Measurements from ENCODE around the gene RNF121.
"Not testable (repeated sequence)": the region's sequence is repeated elsewhere in the genome, so short reads cannot be mapped to it uniquely, and the experiment has no call there.

Gene RNF121

DNA sequence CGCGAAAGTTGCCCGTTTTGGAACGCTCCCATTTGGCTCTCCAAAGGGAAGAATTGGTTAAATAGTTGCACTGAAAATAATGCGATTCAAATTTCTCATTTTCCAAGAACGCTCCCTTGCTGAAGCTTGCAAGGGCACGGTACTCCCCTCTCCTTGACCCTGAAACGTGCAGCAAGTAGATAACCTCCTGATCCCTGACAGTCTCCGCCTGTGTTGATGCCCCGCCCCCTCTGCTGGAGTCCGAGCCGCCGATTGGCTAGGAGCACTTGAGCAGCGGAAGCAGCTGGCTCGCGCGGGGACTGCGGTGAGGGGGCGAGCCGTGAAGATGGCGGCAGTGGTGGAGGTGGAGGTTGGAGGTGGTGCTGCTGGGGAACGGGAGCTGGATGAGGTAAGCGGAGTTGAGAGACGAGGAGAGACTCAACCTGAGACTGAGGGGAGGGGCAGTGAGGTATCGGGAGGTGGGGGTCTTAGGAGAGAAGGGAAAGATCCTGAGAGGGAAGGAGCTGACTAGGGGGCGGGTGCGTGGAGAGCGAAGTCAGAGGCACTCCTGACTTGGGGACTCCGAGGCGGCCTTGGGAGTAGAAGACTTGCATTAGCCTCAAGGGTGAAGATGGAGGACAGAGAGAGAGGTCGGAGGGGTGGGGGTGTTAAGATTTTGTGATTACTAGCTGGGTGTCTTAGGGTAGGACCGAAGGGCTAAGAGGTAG is at the start of gene RNF121:
TSS of gene RNF121 (plus strand) at position 310 of the 707 bp plus-strand sequence. CDS start at position 326, 16 bp downstream.
- peak; percentile 91 for DNase-seq

DNA sequence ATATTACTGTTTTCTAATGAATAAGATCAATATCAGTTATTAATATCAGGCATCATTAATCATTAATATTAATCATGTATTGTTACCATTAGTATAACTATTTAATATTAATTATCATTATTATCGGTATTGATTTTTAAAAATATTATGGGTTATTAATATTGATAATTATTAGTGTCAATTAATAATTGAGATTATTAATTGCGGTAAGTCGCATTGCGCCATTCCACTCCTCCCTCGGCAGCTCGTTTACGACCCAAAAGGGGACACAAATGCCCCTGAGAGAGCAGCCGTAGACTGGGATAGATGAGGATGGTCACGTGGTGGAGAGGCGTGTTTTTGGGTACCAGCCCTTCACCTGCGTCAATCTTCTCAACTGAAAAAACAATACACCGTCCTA is 43.0 kb upstream of the RNF121 start:
- DNase-seq: not testable (repeated sequence)

DNA sequence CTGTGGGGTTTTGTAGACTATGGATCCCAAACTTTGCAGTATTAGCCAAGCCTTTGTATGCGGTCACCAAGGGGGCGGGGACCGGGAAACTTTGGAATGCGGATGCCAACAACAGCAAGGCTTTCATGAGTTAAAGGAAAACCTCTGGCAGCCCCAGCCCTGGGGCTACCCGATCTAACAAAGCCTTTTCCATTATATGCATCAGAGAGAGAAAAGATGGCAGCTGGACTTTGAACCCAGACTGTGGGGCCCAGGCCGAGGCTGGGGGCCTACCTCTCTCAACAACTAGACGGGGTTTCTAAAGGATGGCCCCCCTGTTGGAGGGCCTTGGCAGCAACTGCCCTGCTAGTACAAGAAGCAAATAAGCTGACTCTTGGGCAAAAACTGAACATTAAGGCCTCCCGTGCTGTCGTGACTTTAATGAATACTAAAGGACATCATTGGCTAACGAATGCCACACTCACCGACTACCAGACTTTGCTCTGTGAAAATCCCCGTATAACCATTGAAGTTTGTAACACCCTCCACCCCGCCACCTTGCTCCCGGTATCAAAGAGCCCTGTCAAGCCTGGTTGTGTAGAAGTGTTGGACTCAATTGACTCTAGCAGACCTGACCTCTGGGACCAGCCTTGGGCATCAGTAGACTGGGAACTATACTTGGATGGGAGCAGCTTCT is 40.4 kb upstream of the RNF121 start:
- not testable (repeated sequence) for DNase-seq

DNA sequence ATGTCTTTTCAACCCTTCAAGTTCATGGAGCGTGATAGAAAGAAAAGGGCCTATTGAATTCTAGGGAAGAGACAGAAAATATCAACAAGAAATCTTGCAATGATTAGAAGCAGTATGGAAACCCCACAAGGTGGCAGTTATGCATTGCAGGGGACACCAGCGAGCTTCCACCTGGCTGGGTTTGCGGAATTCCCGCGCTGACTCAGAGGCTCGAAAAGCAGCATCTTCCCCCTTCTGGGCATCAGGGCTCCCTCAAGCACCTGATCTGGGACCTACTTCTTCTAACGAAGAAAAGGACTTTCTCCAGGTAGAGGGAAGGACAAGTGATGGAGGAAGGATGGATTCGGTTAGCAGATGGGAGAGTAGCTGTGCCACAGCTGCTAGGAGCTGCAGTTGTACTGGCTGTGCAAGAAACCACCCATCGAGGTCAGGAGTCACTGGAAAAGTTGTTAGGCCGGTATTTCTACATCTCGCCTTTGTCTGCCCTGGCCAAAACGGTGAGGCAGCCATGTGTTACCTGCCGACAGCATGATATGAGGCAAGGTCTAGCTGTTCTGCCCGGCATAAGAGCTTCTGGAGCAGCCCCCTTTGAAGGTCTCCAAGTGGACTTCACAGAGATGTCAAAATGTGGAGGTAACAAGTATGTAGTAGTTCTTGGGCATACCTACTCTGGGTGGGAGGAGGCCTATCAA is 39.5 kb upstream of the RNF121 start:
- not testable (repeated sequence) for DNase-seq

DNA sequence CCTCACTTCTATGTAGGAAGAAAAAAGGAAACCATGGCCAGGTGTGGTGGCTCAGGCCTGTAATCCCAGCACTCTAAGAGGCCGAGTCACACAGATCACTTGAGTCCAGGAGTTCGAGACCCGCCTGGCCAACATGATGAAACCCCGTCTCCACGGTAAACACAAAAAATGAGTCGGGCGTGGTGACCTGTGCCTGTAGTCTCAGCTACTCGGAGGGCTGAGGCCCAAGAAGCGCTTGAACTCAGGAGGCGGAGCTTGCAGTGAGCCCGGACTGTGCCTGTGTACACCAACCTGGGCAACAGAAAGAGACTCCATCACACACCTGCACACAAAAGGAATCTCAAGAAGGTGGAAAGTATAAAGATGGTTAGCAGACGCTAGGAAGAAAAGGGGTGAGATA is 32.9 kb upstream of the RNF121 start:
- DNase-seq: no peak

DNA sequence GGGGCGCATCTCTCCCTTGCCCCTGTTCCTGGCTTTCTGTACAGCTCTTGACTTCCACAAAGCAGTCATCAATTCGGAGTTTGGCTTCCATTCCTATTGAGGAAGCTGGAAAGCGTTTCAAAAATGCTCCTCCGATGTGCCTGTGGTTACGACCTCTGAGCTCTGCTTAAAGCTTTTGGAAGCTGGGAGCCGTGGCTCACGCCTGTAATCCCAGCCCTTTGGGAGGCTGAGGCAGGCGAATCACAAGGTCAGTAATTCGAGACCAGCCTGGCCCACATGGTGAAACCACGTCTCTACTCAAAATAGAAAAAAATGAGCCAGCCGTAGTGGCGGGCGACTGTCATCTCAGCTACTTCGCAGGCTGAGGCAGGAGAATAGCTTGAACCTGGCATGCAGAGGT is 27.7 kb upstream of the RNF121 start:
- not testable (repeated sequence) for DNase-seq

DNA sequence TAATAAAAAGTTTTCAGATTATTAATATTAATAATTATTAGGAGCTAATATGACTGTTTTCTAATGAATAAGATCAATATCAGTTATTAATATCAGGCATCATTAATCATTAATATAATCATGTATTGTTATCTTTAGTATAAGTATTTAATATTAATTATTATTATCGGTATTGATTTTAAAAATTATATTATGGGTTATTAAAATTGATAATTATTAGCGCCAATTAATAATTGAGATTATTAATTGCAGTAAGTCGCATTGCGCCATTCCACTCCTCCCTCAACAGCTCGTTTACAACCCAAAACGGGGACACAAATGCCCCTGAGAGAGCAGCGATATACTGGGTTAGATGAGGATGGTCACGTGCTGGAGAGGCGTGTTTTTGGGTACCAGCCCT is 20.6 kb upstream of the RNF121 start:
- DNase-seq: no peak

DNA sequence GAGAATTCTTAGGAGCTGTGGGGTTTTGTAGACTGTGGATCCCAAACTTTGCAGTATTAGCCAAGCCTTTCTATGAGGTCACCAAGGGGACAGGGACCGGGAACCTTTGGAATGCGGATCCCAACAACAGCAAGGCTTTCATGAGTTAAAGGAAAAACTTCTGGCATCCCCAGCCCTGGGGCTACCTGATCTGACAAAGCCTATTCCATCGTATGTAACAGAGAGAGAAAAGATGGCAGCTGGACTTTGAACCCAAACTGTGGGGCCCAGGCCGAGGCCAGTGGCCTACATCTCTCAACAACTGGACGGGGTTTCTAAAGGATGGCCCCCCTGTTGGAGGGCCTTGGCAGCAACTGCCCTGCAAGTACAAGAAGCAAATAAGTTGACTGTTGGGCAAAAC is 18.1 kb upstream of the RNF121 start:
- DNase-seq: not testable (repeated sequence)

DNA sequence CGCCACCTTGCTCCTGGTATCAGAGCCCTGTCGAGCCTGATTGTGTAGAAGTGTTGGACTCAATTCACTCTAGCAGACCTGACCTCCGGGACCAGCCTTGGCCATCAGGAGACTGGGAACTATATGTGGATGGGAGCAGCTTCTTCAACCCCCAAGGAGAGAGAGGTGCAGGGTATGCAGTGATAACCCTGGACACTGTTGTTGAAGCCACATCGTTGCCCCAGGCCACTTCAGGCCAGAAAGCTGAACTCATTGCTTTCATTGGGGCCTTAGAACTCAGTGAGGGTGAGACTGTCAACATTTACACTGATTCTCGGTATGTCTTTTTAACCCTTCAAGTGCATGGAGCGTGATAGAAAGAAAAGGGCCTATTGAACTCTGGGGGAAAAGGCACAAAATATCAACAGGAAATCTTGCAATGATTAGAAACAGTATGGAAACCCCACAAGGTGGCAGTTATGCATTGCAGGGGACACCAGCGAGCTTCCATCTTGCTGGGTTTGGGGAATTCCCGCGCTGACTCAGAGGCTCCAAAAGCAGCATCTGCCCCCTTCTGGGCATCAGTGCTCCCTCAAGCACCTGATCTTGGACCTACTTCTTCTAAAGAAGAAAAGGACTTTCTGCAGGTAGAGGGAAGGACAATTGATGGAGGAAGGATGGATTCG is 17.4 kb upstream of the RNF121 start:
- DNase-seq: not testable (repeated sequence)

DNA sequence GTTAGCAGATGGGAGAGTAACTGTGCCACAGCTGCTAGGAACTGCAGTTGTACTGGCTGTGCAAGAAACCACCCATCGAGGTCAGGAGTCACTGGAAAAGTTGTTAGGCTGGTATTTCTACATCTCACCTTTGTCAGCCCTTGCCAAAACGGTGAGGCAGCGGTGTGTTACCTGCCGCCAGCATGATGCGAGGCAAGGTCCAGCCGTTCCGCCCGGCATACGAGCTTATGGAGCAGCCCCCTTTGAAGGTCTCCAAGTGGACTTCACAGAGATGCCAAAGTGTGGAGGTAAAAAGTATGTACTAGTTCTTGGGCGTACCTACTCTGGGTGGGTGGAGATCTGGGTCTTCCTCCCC is 16.9 kb upstream of the RNF121 start:
- not testable (repeated sequence) for DNase-seq

DNA sequence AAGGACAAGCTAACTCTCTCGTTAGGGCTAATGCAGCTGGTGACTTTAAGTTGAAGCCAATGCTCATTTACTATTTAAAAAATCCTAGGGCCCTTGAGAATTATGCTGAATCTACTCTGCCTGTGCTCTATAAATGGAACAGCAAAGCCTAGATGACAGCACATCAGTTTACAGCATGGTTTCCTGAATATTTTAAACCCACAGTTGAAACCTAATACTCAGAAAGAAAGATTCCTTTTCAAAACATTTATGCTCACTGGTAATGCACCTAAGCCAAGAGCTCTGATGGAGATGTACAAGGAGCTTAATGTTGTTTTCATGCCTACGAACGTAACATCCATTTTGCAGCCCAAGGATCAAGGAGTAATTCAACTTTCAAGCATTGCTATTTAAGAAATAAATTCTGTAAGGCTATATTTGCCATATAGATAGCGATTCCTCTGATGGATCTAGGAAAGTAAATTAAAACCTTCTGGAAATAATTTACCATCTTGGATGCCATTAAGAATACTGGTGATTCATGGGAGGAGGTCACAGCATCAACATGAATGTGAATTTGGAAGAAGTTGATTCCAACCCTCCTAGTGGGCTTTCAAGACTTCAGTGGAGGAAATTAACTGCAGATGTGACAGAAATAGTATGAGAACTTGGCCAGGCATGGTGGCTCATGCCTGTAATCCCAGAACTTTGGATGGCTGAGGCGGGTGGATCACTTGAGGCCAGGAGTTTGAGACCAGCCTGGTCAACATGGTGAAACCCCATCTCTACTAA is 14.9 kb upstream of the RNF121 start:
- no peak for DNase-seq

DNA sequence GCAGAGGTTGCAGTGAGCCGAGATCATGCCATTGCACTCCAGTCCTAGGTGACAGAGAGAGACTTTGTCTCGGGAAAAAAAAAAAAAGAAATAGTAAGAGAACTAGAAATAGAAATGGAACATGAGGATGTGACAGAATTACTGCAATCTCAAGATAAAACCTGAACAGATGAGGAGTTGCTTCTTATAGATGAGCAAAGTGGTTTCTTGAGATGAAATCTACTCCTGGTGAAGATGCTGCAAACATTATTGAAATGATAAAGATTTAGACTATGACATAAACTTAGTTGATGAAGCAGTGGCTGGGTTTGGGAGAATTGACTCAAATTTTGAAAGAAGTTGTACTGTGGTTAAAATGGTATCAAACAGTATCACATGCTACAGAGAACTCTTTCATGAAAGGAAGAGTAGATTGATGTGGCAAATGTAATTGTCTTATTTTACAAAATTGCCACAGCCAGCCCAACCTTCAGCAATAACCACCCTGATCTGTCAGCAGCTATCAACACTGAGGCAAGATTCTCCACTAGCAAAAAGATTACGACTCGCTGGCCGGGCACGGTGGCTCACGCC is 14.1 kb upstream of the RNF121 start:
- DNase-seq: no peak

DNA sequence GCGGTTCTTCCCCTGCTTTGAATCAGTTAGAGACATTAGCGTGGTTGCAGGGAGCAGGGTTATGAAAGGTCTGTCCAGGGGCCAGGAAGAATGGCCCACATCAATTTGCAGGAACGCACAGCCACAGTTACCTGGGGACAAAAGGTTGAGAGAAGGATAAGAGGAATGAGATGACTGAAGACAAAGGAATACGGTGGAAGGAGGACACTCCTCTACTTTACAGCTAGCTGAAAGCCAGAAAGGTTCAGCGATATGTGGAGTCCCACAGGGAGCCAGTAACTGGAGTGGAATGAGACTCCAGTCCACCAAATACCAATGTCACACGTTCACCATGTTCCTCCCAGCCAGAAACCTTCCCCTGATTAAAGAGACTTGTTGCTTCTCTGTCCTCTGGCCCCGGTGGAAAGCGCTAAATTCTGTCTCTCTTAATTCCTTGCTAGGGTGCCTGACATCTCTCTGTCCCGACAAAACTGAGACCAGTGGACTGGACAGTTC is 11.2 kb upstream of the RNF121 start:
- no peak for DNase-seq

DNA sequence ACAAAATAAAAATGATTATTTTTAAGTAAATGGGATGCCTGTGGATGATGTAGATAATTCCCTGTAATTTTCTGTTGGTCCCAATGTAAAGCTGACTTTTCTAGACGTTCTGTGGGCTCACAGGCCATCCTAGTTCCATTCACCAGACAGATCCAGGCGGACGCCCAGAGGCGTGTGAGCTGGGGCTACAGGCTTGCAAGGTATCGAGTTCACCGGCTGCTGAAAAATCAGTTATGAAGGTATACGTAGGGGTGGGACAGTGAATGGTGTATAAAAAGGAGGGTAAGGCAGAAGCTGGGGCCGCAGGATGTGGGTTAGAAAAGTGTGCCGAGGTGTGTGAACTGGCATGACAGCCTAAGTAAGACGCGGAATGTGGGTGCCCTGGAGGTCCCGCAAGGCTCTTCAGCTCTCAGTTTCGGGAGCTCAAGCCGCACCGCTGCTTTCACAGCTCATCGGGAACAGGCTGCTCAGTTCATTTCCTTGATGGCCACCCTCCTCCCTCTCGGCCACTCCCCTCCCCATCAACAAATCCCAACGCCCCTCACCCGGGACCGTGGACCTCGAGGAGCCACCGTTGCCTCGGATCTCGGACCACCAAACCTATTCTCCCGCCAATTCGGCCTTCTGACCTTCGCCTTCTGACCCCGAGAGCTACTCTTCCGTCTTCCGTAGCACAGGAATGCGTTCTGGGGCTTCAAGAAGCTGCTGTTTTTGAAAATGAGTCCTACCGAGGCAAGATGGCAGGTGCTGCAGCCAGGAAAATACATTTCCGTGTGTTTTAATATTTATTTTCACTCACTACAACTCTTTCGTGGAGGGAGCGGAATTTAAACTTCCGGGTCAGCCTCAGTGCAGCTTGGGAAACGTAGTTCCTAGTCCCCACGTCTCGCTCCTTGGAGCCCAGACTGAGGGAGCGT is 768 bp upstream of the RNF121 start, which contains the start of gene XNDC1N:
TSS of gene XNDC1N (minus strand) at position 775 of the 917 bp plus-strand sequence. CDS start 5,241 bp downstream, outside the sequence.
- peak; percentile 80 for DNase-seq

DNA sequence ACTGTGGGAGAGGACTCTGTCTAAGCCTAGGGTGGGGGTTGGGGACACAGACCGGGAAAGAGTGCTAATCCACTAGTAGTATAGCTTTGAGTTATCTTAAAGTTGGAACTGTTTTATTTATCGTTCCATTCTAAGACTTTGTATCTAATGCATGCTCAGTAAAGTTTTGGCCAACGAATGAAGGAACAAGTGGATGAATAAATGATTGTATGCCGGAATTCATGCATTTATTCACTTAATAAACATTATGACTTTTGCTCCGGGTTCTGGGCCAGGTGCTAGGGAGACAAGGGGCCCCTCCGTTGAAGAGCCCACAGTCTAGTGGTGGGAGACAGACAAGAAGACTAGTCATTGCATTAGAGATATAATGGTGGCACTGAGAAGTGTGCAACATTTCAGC is 645 bp downstream of the RNF121 start:
- DNase-seq: no peak

DNA sequence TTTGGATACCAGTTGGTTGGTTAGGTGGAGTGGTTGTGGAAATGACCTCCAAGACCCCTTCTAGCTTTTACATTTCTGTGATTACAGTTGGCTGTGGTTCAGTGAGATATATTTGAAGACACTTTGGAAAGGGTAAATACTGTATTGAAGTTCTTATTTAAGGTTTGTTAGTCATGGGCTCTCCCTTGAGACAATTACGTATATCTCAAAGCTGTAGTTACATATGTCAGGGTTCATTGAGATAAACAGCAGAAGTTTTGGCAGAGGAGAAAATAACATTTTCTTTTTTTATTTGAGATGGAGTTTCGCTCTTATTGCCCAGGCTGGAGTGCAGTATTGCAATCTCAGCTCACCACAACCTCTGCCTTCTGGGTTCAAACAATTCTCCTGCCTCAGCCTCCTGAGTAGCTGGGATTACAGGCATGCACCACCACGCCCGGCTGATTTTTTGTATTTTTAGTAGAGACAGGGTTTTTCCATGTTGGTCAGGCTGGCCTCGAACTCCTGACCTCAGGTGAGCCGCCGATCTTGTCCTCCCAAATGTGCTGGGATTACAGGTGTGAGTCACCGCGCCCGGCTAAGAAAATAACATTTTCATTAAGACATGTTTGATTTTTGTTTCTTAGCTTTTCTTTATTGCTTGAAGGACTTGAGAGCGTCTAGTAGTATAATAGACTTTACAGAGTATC is 1.9 kb downstream of the RNF121 start:
- no peak for DNase-seq

DNA sequence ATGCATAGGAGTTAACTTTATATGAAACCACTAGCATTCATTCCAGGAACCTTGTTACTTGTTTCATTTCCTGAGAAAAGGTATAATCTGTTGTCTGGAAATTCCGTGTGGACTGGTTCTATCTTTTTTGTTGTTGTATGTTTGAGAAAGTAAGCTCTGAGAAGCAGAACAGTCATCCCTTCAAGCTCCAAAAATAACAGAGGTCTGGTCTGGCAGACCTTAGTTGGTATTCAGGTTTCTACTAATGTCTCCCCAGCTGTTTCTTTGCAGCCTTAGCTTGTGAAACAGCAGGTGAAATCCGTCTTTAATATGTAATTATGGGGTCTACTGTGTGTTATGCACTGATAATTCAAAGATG is 2.4 kb downstream of the RNF121 start:
- DNase-seq: no peak

DNA sequence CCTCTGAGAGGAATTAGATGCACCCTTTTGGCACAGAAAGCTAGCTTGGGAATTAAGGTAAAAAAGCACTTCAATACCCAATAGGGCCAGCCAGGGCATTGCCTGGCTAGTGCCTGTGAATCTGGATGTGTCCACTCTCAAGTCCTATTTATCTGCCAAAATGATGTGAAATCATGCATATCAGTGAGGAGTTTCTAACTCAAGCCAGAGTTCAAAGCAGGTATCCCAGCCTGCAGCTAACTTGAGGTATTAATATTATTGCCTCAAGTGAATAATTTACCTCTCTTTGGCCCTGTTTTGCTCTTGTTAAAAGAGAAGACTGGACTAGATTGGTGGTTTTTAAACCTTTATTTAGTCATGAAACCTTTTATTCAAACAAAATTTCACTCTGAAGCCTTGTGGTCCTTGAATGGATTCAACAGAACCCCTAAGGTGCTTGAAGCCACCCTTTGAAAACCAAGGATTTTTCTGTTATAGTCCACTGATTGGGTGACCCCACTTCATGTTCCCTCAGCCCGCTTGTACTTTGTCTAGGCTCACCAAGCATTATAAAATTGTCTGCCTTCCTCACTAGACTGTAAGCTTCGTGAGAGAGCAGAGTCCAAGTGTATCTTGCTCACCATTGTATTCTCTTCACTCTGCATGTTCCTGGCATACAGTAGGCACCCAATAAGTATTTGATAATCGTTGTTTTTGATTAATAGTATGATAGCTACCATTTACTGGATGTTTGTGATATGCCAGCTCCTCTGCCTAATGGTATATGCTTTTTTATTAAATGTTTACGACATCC is 4.5 kb downstream of the RNF121 start:
- no peak for DNase-seq

DNA sequence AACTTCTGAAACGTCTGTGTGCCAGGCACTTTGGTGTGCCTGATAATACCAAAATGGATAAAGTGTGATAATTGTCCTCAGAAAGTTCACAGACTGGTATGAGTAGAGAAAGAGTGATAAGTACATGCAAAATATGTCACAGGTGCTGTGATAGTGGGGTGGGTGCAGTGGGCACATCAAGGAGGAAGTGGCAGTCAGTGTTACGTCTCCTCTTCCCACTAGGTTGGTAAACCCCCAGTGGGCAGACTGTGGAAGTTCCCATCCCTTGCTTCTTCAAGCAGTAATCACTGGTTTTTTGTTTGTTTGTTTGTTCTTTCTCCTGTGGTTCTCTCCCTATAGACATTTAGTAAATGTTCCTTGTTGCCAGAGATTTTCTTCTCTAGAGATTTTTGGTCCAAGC is 5.4 kb downstream of the RNF121 start:
- no peak for DNase-seq

All from DMS153 (cell line).